Activated naive CD8-positive, alpha-beta T cell (primary cell): ENCODE data around the gene FHIP1B.

ENCODE experiments used
- H3K27ac Mint-ChIP-seq: one replicate; pipeline ENCODE4 v1.8.0; 2021; ENCODE audit warnings: mixed read lengths
- H3K27me3 Mint-ChIP-seq: one replicate; pipeline ENCODE4 v1.8.0; 2021; ENCODE audit warnings: mixed read lengths
- H3K36me3 Mint-ChIP-seq: one replicate; pipeline ENCODE4 v1.8.0; 2021; ENCODE audit warnings: mixed read lengths
- H3K4me1 Mint-ChIP-seq: one replicate; pipeline ENCODE4 v1.8.0; 2021; ENCODE audit warnings: low read depth, mixed read lengths
- H3K4me3 Mint-ChIP-seq: one replicate; pipeline ENCODE4 v1.8.0; 2021; ENCODE audit warnings: mild to moderate bottlenecking, mixed read lengths
- H3K9me3 Mint-ChIP-seq: one replicate; pipeline ENCODE4 v1.8.0; 2021; ENCODE audit warnings: low read depth, mixed read lengths

Gene FHIP1B

GRCh38 chr11:6224421-6224820 is 10.0 kb downstream of the FHIP1B start:
- Mint-ChIP-seq H3K4me3 (no peak overlapping the region), H3K4me1 (peaks cover 37% of the 10 kb centered on the region), H3K27ac (no peak overlapping the region), H3K27me3 (no peaks in the 10 kb centered on the region), H3K36me3 (peaks cover 14% of the 10 kb centered on the region), H3K9me3 (no peaks in the 10 kb centered on the region)

- no peak overlapping the region for H3K27ac Mint-ChIP-seq
- H3K36me3 Mint-ChIP-seq: peaks cover 16% of the 10 kb centered on the region
- no peaks in the 10 kb centered on the region for H3K9me3 Mint-ChIP-seq
- H3K27me3 Mint-ChIP-seq: no peaks in the 10 kb centered on the region
- peaks cover 36% of the 10 kb centered on the region for H3K4me1 Mint-ChIP-seq
- H3K4me3 Mint-ChIP-seq: no peak overlapping the region
Measured at GRCh38 chr11:6223854-6224253, 10.6 kb downstream of the FHIP1B start.

GRCh38 chr11:6219359-6219758 is 15.1 kb downstream of the FHIP1B start:
- H3K36me3 Mint-ChIP-seq: peaks cover 23% of the 10 kb centered on the region
- H3K27ac Mint-ChIP-seq: no peak overlapping the region
- H3K9me3 Mint-ChIP-seq: no peaks in the 10 kb centered on the region
- H3K27me3 Mint-ChIP-seq: no peaks in the 10 kb centered on the region
- peaks cover 14% of the 10 kb centered on the region for H3K4me1 Mint-ChIP-seq
- no peak overlapping the region for H3K4me3 Mint-ChIP-seq

GRCh38 chr11:6217722-6218121 is 16.7 kb downstream of the FHIP1B start:
- peaks cover 14% of the 10 kb centered on the region for H3K4me1 Mint-ChIP-seq
- H3K27ac Mint-ChIP-seq: no peak overlapping the region
- H3K36me3 Mint-ChIP-seq: peaks cover 23% of the 10 kb centered on the region
- H3K27me3 Mint-ChIP-seq: no peaks in the 10 kb centered on the region
- H3K4me3 Mint-ChIP-seq: no peak overlapping the region
- no peaks in the 10 kb centered on the region for H3K9me3 Mint-ChIP-seq

DNA sequence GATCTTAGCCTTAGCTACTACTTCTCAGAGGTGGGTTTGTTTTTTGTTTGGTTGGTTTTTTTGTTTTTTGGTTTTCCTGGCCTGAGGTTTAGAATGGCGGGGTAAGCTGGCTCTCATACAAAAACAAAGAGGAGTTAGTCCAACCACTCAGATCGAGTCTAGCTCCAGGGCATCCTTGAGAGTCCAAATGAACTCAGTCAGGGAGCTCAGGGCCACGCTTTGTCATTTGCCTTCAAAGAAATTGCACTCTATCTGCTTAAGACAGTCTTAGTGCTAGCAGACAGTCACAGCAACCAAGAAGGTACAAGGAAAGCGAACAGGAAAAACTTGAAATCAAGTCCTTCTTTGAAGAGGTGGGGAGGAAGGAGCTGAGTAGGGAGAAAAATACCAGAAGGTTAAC is 17.9 kb downstream of the FHIP1B start:
- peaks cover 14% of the 10 kb centered on the region for H3K4me1 Mint-ChIP-seq
- H3K4me3 Mint-ChIP-seq: no peak overlapping the region
- H3K27ac Mint-ChIP-seq: no peak overlapping the region
- peaks cover 17% of the 10 kb centered on the region for H3K36me3 Mint-ChIP-seq
- H3K9me3 Mint-ChIP-seq: no peaks in the 10 kb centered on the region
- H3K27me3 Mint-ChIP-seq: no peaks in the 10 kb centered on the region

DNA sequence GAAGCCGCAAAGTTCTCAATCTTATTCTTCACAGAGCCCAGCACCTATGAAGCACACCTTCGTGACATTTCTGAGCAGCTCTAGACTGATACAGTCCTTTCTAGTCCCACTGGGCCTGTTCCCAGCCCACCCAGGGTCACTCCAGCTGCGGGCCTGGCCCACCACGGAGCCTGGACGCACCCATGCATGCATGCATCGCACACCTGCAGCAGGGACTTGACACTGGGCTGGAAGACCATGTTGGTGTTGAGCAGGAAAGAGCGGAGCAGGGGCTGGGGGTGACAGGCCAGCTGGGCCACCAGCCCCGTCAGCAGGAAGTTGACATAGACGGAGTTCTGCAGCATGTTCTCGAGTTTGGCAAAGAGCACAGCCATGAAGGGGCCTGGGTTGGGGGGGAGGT is 19.9 kb downstream of the FHIP1B start:
- Mint-ChIP-seq H3K9me3 (no peaks in the 10 kb centered on the region), H3K4me3 (no peak overlapping the region), H3K27ac (no peak overlapping the region)

GRCh38 chr11:6210274-6210955 is 24.0 kb downstream of the FHIP1B start:
- no peaks in the 10 kb centered on the region for H3K9me3 Mint-ChIP-seq
- H3K4me1 Mint-ChIP-seq: no peaks in the 10 kb centered on the region
- H3K36me3 Mint-ChIP-seq: peaks cover 8% of the 10 kb centered on the region
- no peak overlapping the region for H3K27ac Mint-ChIP-seq
- H3K27me3 Mint-ChIP-seq: no peaks in the 10 kb centered on the region
- H3K4me3 Mint-ChIP-seq: no peak overlapping the region

More for the DNA sequence above, 19.9 kb downstream of the FHIP1B start:
- H3K27me3 Mint-ChIP-seq: no peaks in the 10 kb centered on the region
- H3K36me3 Mint-ChIP-seq: peaks cover 14% of the 10 kb centered on the region
- peaks cover 7% of the 10 kb centered on the region for H3K4me1 Mint-ChIP-seq

GRCh38 chr11:6209801-6210200 is 24.6 kb downstream of the FHIP1B start:
- H3K27me3 Mint-ChIP-seq: no peaks in the 10 kb centered on the region
- H3K4me3 Mint-ChIP-seq: no peak overlapping the region
- no peak overlapping the region for H3K27ac Mint-ChIP-seq
- peaks cover 8% of the 10 kb centered on the region for H3K36me3 Mint-ChIP-seq
- no peaks in the 10 kb centered on the region for H3K9me3 Mint-ChIP-seq
- peaks cover 4% of the 10 kb centered on the region for H3K4me1 Mint-ChIP-seq

DNA sequence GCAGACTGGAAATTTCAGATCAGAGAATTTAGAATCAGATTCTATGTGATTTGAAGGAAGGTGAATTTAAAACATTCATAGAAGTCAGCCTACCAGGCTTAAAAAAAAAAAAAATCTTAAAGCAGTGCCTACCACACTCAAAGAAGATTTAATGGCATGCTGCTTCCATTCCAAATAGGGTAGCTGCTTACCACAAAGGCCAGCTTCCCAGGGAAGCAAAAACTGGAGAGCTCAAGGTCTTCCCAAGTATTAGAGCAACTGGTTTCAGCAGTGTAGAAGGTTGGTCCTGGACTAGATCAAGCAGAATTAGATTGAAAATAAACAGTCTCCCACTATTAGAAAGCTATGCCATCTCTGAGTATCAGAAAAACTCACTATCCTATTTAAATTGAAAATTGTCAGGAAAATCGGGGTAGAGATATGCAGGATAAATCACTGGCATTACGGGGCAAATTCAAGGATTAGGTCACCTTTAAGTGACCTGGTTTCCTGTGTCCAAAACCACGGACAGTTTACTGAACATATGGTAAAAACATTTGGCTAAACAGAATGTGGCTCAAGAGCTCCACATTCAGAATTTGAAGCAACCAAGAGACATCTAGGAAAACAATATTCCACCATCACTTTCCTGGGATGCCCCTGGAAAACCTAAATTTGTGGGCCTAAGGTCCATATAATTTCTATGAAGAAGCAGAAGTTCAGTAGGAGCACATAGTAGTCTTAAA is 27.8 kb downstream of the FHIP1B start:
- Mint-ChIP-seq H3K36me3 (peaks cover 8% of the 10 kb centered on the region), H3K4me3 (no peak overlapping the region), H3K27me3 (no peaks in the 10 kb centered on the region), H3K9me3 (no peaks in the 10 kb centered on the region), H3K27ac (no peak overlapping the region), H3K4me1 (peaks cover 22% of the 10 kb centered on the region)

GRCh38 chr11:6205366-6205765 is 29.1 kb downstream of the FHIP1B start, which contains the start of gene C11orf42:
Gene C11orf42, plus strand, starts transcription at chr11:6205557. Its CDS starts 59 bp downstream, at chr11:6205616.
- Mint-ChIP-seq H3K4me3 (no peak within 1 kb of the TSS), H3K27ac (no peak within 1 kb of the TSS), H3K36me3 (peaks cover 8% of the 10 kb centered on the region), H3K4me1 (peaks cover 22% of the 10 kb centered on the region), H3K9me3 (no peaks in the 10 kb centered on the region), H3K27me3 (no peaks in the 10 kb centered on the region)

- Mint-ChIP-seq H3K36me3 (peaks cover 8% of the 10 kb centered on the region), H3K9me3 (no peaks in the 10 kb centered on the region), H3K27me3 (no peaks in the 10 kb centered on the region), H3K27ac (no peak overlapping the region), H3K4me1 (peaks cover 22% of the 10 kb centered on the region), H3K4me3 (no peak overlapping the region)
Measured at GRCh38 chr11:6204706-6205105, 29.7 kb downstream of the FHIP1B start.

DNA sequence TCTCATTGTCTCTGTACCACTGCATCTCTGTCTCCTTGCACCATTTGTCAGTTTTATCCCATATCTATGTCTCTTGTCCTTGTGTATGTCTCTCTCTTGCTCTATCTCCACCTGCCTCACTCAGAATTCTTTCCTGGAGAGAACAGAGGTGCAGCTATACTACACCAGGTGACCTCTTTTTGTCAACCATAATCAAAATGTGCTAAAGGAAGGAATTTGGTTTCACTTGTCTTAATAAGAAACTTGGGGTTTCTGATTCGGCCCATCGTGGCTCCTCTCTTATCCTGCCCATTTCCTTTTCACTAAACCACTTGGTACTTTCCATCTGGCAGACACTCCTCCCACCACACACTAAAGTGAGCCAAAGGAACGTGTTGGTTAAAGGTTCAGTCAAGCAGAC is 31.1 kb downstream of the FHIP1B start:
- H3K27me3 Mint-ChIP-seq: no peaks in the 10 kb centered on the region
- H3K4me1 Mint-ChIP-seq: peaks cover 22% of the 10 kb centered on the region
- H3K36me3 Mint-ChIP-seq: peaks cover 5% of the 10 kb centered on the region
- H3K4me3 Mint-ChIP-seq: no peak overlapping the region
- no peaks in the 10 kb centered on the region for H3K9me3 Mint-ChIP-seq
- H3K27ac Mint-ChIP-seq: no peak overlapping the region

- Mint-ChIP-seq H3K27me3 (no peaks in the 10 kb centered on the region), H3K4me1 (peaks cover 22% of the 10 kb centered on the region), H3K27ac (no peak overlapping the region), H3K4me3 (no peak overlapping the region), H3K36me3 (peaks cover 5% of the 10 kb centered on the region), H3K9me3 (no peaks in the 10 kb centered on the region)
Measured at GRCh38 chr11:6202041-6202440, 32.4 kb downstream of the FHIP1B start.

DNA sequence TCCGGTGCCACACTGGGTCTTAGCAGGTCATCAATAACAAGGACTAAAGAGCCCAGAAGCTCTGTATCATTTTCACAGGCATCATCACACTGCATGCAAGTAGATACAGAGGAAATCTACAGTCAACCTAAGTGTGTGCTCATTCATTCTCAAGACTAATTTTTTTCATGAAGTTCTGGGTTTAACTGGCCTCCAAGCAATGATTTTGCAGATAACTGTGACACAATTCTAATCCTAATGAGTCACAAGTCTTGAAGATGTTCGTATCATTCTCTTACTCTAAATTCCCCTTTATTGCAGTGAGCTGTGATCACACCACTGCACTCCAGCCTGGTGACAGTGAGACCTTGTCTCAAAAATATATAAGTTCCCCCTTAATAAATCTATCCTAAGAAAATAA is 33.0 kb downstream of the FHIP1B start:
- Mint-ChIP-seq H3K4me1 (peaks cover 24% of the 10 kb centered on the region), H3K9me3 (no peaks in the 10 kb centered on the region), H3K27ac (no peak overlapping the region), H3K4me3 (no peak overlapping the region), H3K36me3 (peaks cover 3% of the 10 kb centered on the region), H3K27me3 (no peaks in the 10 kb centered on the region)

DNA sequence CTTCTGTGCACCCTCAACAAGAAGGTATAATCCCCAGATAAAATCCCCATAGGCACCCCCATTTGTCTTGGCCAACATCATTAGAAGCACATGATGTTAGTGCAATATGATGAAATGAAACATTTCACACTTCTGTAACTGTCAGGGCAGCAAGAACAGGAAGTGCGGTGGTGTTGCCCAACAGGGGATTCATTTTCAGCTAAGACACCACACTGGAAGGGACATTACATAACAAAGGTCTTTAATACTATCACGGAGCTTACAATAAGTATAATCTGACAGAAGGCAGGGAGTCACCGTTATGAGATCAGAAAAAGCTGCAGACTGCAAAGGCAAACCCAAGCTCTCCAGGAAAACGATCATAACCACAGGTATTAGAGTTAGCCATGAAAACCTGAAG is 33.5 kb downstream of the FHIP1B start:
- H3K9me3 Mint-ChIP-seq: no peaks in the 10 kb centered on the region
- H3K4me1 Mint-ChIP-seq: peaks cover 29% of the 10 kb centered on the region
- no peak overlapping the region for H3K4me3 Mint-ChIP-seq
- H3K27ac Mint-ChIP-seq: no peak overlapping the region
- peaks cover 3% of the 10 kb centered on the region for H3K36me3 Mint-ChIP-seq
- no peaks in the 10 kb centered on the region for H3K27me3 Mint-ChIP-seq
